H1 (cell line): Measurements from ENCODE around the gene DHTKD1. TPM values are rescaled to one million over a fixed set of nuclear protein-coding genes. Genes with fewer than 3 reads are reported as not detected.

Experiments used
- CTCF ChIA-PET: fragments of 300-600 bp; sonication (Branson Sonifier 250); formaldehyde crosslinking; loops from one replicate; lab custom pipeline; 2021; ENCODE audit not compliant: partially characterized antibody; lab: Charles Lee
- POLR2A ChIA-PET: fragments of 300-600 bp; sonication (Branson Sonifier 250); formaldehyde crosslinking; loops from one replicate; lab custom pipeline; 2021; ENCODE audit warnings: inconsistent platforms; ENCODE audit not compliant: partially characterized antibody; lab: Charles Lee
- DNase-seq, 2 experiments: peaks; one replicate each; pipeline versions ENCODE4 v3.0.0 to v3.0.0-alpha.2; 2010 to 2022; ENCODE audit warnings: low spot score in 2 of 2, low read depth in 1 of 2, mixed read lengths in 1 of 2
- FAIRE-seq: peaks from 2 replicates; lab custom pipeline; 2011; peaks lifted over from hg19 to GRCh38; lab: Jason Lieb, UNC
- H2AFZ ChIP-seq: 2 replicates; pipeline ENCODE4 v1.8.1; 2012; ENCODE audit warnings: low read length, inconsistent platforms
- H2AK5ac ChIP-seq: 2 replicates; pipeline ENCODE4 v1.6.1; 2013; ENCODE audit warnings: low read depth, low read length
- H2BK120ac ChIP-seq: replicated peaks from 2 replicates; pipeline ENCODE3; 2013; ENCODE audit warnings: low read depth, low read length, inconsistent platforms
- H2BK12ac ChIP-seq: 2 replicates; pipeline ENCODE4 v1.6.1; 2013; ENCODE audit warnings: low read depth, low read length
- H2BK15ac ChIP-seq: 2 replicates; pipeline ENCODE4 v1.6.1; 2013; ENCODE audit warnings: low read length
- H2BK20ac ChIP-seq: 2 replicates; pipeline ENCODE4 v1.6.1; 2013; ENCODE audit warnings: low read length
- H2BK5ac ChIP-seq: 2 replicates; pipeline ENCODE4 v1.6.1; 2013; ENCODE audit warnings: low read depth, low read length
- H3K14ac ChIP-seq: 2 replicates; pipeline ENCODE4 v1.6.1; 2013; ENCODE audit warnings: inconsistent platforms; ENCODE audit not compliant: insufficient read length
- H3K18ac ChIP-seq: 2 replicates; pipeline ENCODE4 v1.6.1; 2013; ENCODE audit warnings: low read length; ENCODE audit errors: extremely low read depth
- H3K23ac ChIP-seq: 2 replicates; pipeline ENCODE4 v1.6.1; 2013; ENCODE audit warnings: inconsistent platforms; ENCODE audit not compliant: insufficient read length
- H3K23me2 ChIP-seq: 2 replicates; pipeline ENCODE4 v1.6.1; 2013; ENCODE audit warnings: low read depth, low read length
- H3K27ac ChIP-seq: 2 replicates; pipeline ENCODE4 v1.6.1; 2011; ENCODE audit warnings: low read depth, low read length, inconsistent platforms
- H3K27me3 ChIP-seq, 4 experiments: replicated peaks in 1 of 4; 1 replicate in 1 of 4; 2 replicates in 3 of 4; pipeline versions ENCODE4 v1.6.1 to v1.8.1; 2011 to 2013; ENCODE audit warnings: low read length in 3 of 4, mild to moderate bottlenecking in 3 of 4, inconsistent platforms in 2 of 4, mixed read lengths in 2 of 4, moderate library complexity in 1 of 4; ENCODE audit not compliant: control insufficient read depth in 3 of 4, insufficient read depth in 3 of 4; ENCODE audit errors: extremely low read depth in 1 of 4
- H3K36me3 ChIP-seq, 4 experiments: 2 replicates each; pipeline versions ENCODE4 v1.6.1 to v1.8.1; 2011 to 2013; ENCODE audit warnings: mild to moderate bottlenecking in 4 of 4, low read length in 3 of 4, moderate library complexity in 2 of 4, control low read depth in 1 of 4, inconsistent platforms in 1 of 4; ENCODE audit not compliant: insufficient read depth in 4 of 4, control insufficient read depth in 2 of 4
- H3K4ac ChIP-seq: replicated peaks from 2 replicates; pipeline ENCODE3; 2013; ENCODE audit warnings: low read length, low read depth, mixed read lengths, inconsistent platforms; ENCODE audit not compliant: insufficient read length
- H3K4me1 ChIP-seq, 4 experiments: replicated peaks in 1 of 4; 1 replicate in 1 of 4; 2 replicates in 3 of 4; pipeline versions ENCODE4 v1.6.1 to v1.8.1; 2011 to 2013; ENCODE audit warnings: low read length in 3 of 4, inconsistent platforms in 2 of 4, mixed read lengths in 1 of 4; ENCODE audit not compliant: insufficient read depth in 4 of 4, control insufficient read depth in 3 of 4
- H3K4me2 ChIP-seq, 2 experiments: 2 replicates each; pipeline versions ENCODE4 v1.6.1 to v1.8.1; 2011 to 2013; ENCODE audit warnings: low read depth in 2 of 2, low read length in 2 of 2, control low read depth in 1 of 2, inconsistent platforms in 1 of 2, mild to moderate bottlenecking in 1 of 2; ENCODE audit not compliant: insufficient read depth in 1 of 2
- H3K4me3 ChIP-seq, 4 experiments: fragments of 200-600, 300-600 bp in 1 of 4; sonication (generic), shearing (Covaris generic), sonication (Bioruptor Twin) in 1 of 4; 2 replicates each; pipeline versions ENCODE4 v1.5.1 to v1.8.1; 2011 to 2016; ENCODE audit warnings: low read length in 4 of 4, low read depth in 3 of 4, control low read depth in 2 of 4, inconsistent platforms in 2 of 4, mild to moderate bottlenecking in 2 of 4, mixed read lengths in 1 of 4, moderate library complexity in 1 of 4; ENCODE audit not compliant: insufficient read depth in 2 of 4; ENCODE audit errors: extremely low read depth in 1 of 4
- H3K56ac ChIP-seq: replicated peaks from 2 replicates; pipeline ENCODE3; 2013; ENCODE audit warnings: low read depth, mild to moderate bottlenecking, mixed read lengths, low read length, inconsistent platforms; ENCODE audit not compliant: insufficient read length
- H3K79me1 ChIP-seq: 2 replicates; pipeline ENCODE4 v1.6.1; 2013; ENCODE audit warnings: low read depth, low read length, control low read depth
- H3K79me2 ChIP-seq, 2 experiments: 2 replicates each; pipeline versions ENCODE4 v1.6.1 to v1.8.1; 2012 to 2013; ENCODE audit warnings: low read length in 2 of 2, mild to moderate bottlenecking in 2 of 2, inconsistent platforms in 1 of 2; ENCODE audit not compliant: insufficient read depth in 2 of 2, control insufficient read depth in 1 of 2
- H3K9ac ChIP-seq, 4 experiments: replicated peaks in 1 of 4; 1 replicate in 1 of 4; 2 replicates in 3 of 4; pipeline versions ENCODE4 v1.6.1 to v1.8.1; 2011 to 2013; ENCODE audit warnings: low read depth in 3 of 4, low read length in 3 of 4, control low read depth in 2 of 4, mild to moderate bottlenecking in 2 of 4, moderate library complexity in 2 of 4, inconsistent platforms in 1 of 4; ENCODE audit errors: extremely low read depth in 1 of 4
- H3K9me3 ChIP-seq, 2 experiments: 2 replicates each; pipeline versions ENCODE4 v1.6.1 to v1.8.1; 2012 to 2013; ENCODE audit warnings: mild to moderate bottlenecking in 2 of 2, moderate library complexity in 2 of 2, control low read depth in 1 of 2, inconsistent platforms in 1 of 2, low read depth in 1 of 2, low read length in 1 of 2, mixed read lengths in 1 of 2; ENCODE audit not compliant: insufficient read depth in 2 of 2
- H4K20me1 ChIP-seq, 2 experiments: replicated peaks in 1 of 2; 2 replicates each; pipeline versions ENCODE3 to v1.8.1; 2011 to 2013; ENCODE audit warnings: inconsistent platforms in 2 of 2, low read length in 2 of 2, mild to moderate bottlenecking in 1 of 2; ENCODE audit not compliant: insufficient read depth in 2 of 2, control insufficient read depth in 1 of 2
- H4K5ac ChIP-seq: 2 replicates; pipeline ENCODE4 v1.6.1; 2013; ENCODE audit warnings: low read length, low read depth, mixed read lengths, inconsistent platforms; ENCODE audit not compliant: insufficient read length
- H4K8ac ChIP-seq: 2 replicates; pipeline ENCODE4 v1.8.0; 2013; ENCODE audit warnings: mild to moderate bottlenecking, moderate library complexity, low read length, inconsistent platforms; ENCODE audit not compliant: insufficient read depth; ENCODE audit errors: extremely low read depth
- H4K91ac ChIP-seq: replicated peaks from 2 replicates; pipeline ENCODE3; 2013; ENCODE audit warnings: low read length, mixed read lengths, inconsistent platforms; ENCODE audit not compliant: insufficient read length
- CHD2 ChIP-seq: IDR thresholded peaks from 2 replicates; pipeline ENCODE4 v1.6.1; 2012; ENCODE audit warnings: low read length, improper control_type of control experiment
- POU5F1 ChIP-seq: IDR thresholded peaks from 2 replicates; pipeline ENCODE4 v1.6.1; 2011; ENCODE audit warnings: low read depth, mild to moderate bottlenecking, low read length, moderate library complexity
- WGBS, 2 experiments: shearing (Covaris generic) in 1 of 2; methylation state at CpG; one replicate each; pipeline versions ENCODE4 v1.1.6 to v1.1.7; 2013 to 2015; ENCODE audit warnings: low lambda C conversion rate in 2 of 2, mixed read lengths in 2 of 2, inconsistent platforms in 1 of 2, low coverage in 1 of 2, missing lambda C conversion rate in 1 of 2; ENCODE audit not compliant: insufficient replicate concordance in 2 of 2, insufficient coverage in 1 of 2, insufficient read length in 1 of 2; ENCODE audit errors: extremely low coverage in 1 of 2, missing lambda C conversion rate in 1 of 2; 5-methylcytosine and 5-hydroxymethylcytosine counted together
- polyA plus RNA-seq, 7 experiments: library from polyadenylated mRNA; depleted of rRNA in 3 of 7; stranded (reverse) in 5 of 7; unstranded in 2 of 7; fragments of >200 nt in 5 of 7; fragments of 200-250 nt in 2 of 7; gene quantifications; 1 replicate in 5 of 7; 2 replicates in 1 of 7; 4 replicates in 1 of 7; pipeline versions ENCODE4 v1.2.1 to v1.2.3, GENCODE V29; 2011 to 2013; ENCODE audit warnings: missing spikeins in 2 of 7, mixed read lengths in 2 of 7
- total RNA-seq: library from RNA; stranded (reverse); fragmentation: NEBNext Ultra II Directional; extraction: Animal tissue kit (Norgen Biotek cat#: 25700); gene quantifications from 2 replicates; pipeline ENCODE4 v1.2.1, GENCODE V29; 2021

DHTKD1 gene
- total and polyA plus RNA-seq, 2 of the 8 experiments (the other 6 are each of a cell fraction or from before 2014, with no cell fraction given): 49.8 to 74.9 TPM

DNA sequence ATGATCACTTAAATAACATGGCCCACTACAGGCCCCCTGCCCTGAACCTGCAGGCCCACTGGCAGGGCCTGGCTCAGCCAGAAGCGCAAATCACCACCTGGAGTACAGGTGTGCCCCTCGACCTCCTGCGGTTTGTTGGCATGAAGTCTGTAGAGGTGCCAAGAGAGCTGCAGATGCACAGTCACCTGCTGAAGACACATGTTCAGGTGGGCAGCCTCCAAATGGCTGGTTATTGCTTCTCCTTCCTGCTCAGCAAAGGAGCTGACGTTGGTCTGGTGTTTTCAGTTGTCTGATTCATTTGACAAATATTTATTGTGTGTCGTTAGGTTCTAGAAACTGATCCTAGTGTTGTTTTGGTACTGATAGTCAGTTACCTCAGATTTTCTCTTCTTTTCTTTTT, 29.0 kb downstream of the DHTKD1 start:
- H2BK15ac ChIP-seq: no peak overlapping the region
- H3K4me1 ChIP-seq: no peaks in the 10 kb centered on the region
- no peak for DNase-seq
- no peak overlapping the region for H2AFZ ChIP-seq
- no peaks in the 10 kb centered on the region for H3K79me2 ChIP-seq
- no peak overlapping the region for H3K27ac ChIP-seq
- no peak overlapping the region for H3K18ac ChIP-seq
- H3K4me3 ChIP-seq: no peak overlapping the region
- H3K9me3 ChIP-seq: no peaks in the 10 kb centered on the region
- no peak overlapping the region for H3K4me2 ChIP-seq
- H3K36me3 ChIP-seq: peaks cover 15 to 66% (median 48%) of the 10 kb centered on the region in 4 experiments
- H2BK20ac ChIP-seq: no peak overlapping the region
- no peak overlapping the region for H2BK120ac ChIP-seq
- H3K27me3 ChIP-seq: no peaks in the 10 kb centered on the region
- H3K14ac ChIP-seq: no peak overlapping the region
- no peak overlapping the region for H3K4ac ChIP-seq
- no peak overlapping the region for H3K23ac ChIP-seq
- peaks cover 0 to 2% of the 10 kb centered on the region in 2 experiments for H4K20me1 ChIP-seq
- 90% methylated on average over 5 of the region's 5 CpGs; no CpG with 5 or more reads in 1 of the 2 experiments for WGBS, 2 experiments
- H3K79me1 ChIP-seq: no peaks in the 10 kb centered on the region
- H3K56ac ChIP-seq: no peak overlapping the region
- CTCF ChIA-PET: no interaction called here
- H4K91ac ChIP-seq: no peak overlapping the region
- no peak overlapping the region for H2BK12ac ChIP-seq
- H4K8ac ChIP-seq: no peak overlapping the region
- no peak overlapping the region for H4K5ac ChIP-seq
- H3K23me2 ChIP-seq: no peaks in the 10 kb centered on the region
- H2BK5ac ChIP-seq: no peak overlapping the region
- no peak overlapping the region for H2AK5ac ChIP-seq
- no peak for FAIRE-seq
- POLR2A ChIA-PET: interaction anchor here (1.0 to 1.2 kb wide), 2 partner anchors 10 to 98 kb away, joined by 3 read pairs; partner anchors contain the start of genes CDC123 and NUDT5
- H3K9ac ChIP-seq: no peak overlapping the region
- TF ChIP-seq CHD2 (no peak), POU5F1 (no peak)
